CD4-positive, CD25-positive, alpha-beta regulatory T cell (primary cell): ENCODE measurements around the gene AMTN. TPM values are rescaled to one million over a fixed set of nuclear protein-coding genes. Genes with fewer than 3 reads are reported as not detected.
"Not testable (repeated sequence)": the region's sequence is repeated elsewhere in the genome, so short reads cannot be mapped to it uniquely, and the experiment has no call there.

Experiments used
- ATAC-seq, 2 donors: fragments of 150-1000 bp; cut with Tn5 transposase; one replicate each; pipeline ENCODE4 v1.10.0; 2021; ENCODE audit warnings: low read depth in 2 of 2, moderate number of reproducible peaks in 2 of 2, moderate library complexity in 1 of 2
- DNase-seq, 3 donors: peaks; one replicate each; pipeline versions ENCODE4 v3.0.0 to v3.0.0-alpha.2; 2012 to 2022; ENCODE audit warnings: mixed read lengths in 1 of 3
- H3K27ac ChIP-seq: one replicate; pipeline ENCODE4 v1.7.0; 2013; ENCODE audit warnings: mild to moderate bottlenecking, low read length; ENCODE audit not compliant: insufficient read depth, poor library complexity, severe bottlenecking
- H3K27me3 ChIP-seq: one replicate; pipeline ENCODE4 v1.7.0; 2013; ENCODE audit warnings: low read length; ENCODE audit not compliant: control insufficient read depth, insufficient read depth
- H3K36me3 ChIP-seq: one replicate; pipeline ENCODE4 v1.7.0; 2013; ENCODE audit warnings: mild to moderate bottlenecking, low read length, moderate library complexity; ENCODE audit not compliant: control insufficient read depth, insufficient read depth
- H3K4me1 ChIP-seq: 2 replicates; pipeline ENCODE4 v1.7.0; 2013; ENCODE audit warnings: mild to moderate bottlenecking, low read length; ENCODE audit not compliant: insufficient read depth, control insufficient read depth, poor library complexity, severe bottlenecking
- H3K4me3 ChIP-seq: one replicate; pipeline ENCODE4 v1.7.0; 2013; ENCODE audit warnings: low read depth, mild to moderate bottlenecking, low read length, moderate library complexity
- H3K9me3 ChIP-seq, 2 experiments: 1 replicate in 1 of 2; 2 replicates in 1 of 2; pipeline ENCODE4 v1.7.0; 2013; ENCODE audit warnings: low read length in 2 of 2, mild to moderate bottlenecking in 1 of 2, moderate library complexity in 1 of 2; ENCODE audit not compliant: control insufficient read depth in 2 of 2
- H3K27ac Mint-ChIP-seq, 3 donors: one replicate each; pipeline ENCODE4 v1.8.0; 2020 to 2022; ENCODE audit warnings: mild to moderate bottlenecking in 3 of 3, mixed read lengths in 3 of 3, moderate library complexity in 2 of 3
- H3K27me3 Mint-ChIP-seq: one replicate; pipeline ENCODE4 v1.8.0; 2022; ENCODE audit warnings: mild to moderate bottlenecking, mixed read lengths
- H3K36me3 Mint-ChIP-seq: one replicate; pipeline ENCODE4 v1.8.0; 2020; ENCODE audit warnings: mixed read lengths
- H3K4me1 Mint-ChIP-seq, 4 donors: one replicate each; pipeline ENCODE4 v1.8.0; 2020 to 2022; ENCODE audit warnings: mixed read lengths in 4 of 4, mild to moderate bottlenecking in 1 of 4
- H3K4me3 Mint-ChIP-seq, 4 donors: one replicate each; pipeline ENCODE4 v1.8.0; 2020 to 2022; ENCODE audit warnings: mild to moderate bottlenecking in 4 of 4, mixed read lengths in 4 of 4, moderate library complexity in 3 of 4
- H3K9me3 Mint-ChIP-seq, 7 donors: one replicate each; pipeline ENCODE4 v1.8.0; 2020 to 2022; ENCODE audit warnings: mixed read lengths in 7 of 7, mild to moderate bottlenecking in 3 of 7, moderate library complexity in 2 of 7
- polyA plus RNA-seq, 4 donors: library from polyadenylated mRNA; unstranded; fragments of 300-500 nt; fragmentation: Illumina TruSeq; gene quantifications; one replicate each; pipeline ENCODE4 v1.2.3, GENCODE V29; 2021
- total RNA-seq: library from RNA; stranded (reverse); gene quantifications from one replicate; pipeline ENCODE4 v1.2.3, GENCODE V29; 2022

Gene AMTN
- total RNA-seq (not detected), polyA plus RNA-seq (not detected)

DNA sequence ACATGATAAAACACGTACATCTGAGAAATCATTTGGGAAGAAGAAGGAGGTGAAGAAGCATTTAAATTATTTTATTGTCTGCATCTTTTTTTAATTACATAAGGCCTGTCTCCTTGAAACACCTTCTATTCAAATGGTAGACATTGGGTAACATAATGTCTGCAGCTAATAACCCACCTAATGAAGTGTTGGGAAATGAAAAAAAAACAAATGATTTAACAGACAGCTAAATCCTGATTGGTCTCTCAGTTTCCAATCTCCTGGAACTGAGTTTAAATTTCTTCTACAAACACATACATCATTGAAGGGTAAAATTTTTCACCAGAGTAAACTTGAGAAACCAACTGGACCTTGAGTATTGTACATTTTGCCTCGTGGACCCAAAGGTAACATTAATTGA lies at the start of gene AMTN:
Gene AMTN (plus strand): TSS at position 301 of the 400 bp plus-strand sequence. CDS start 209 bp downstream, outside the sequence.
- no peaks in the 10 kb centered on the region for H3K9me3 ChIP-seq
- DNase-seq = no peak
- H3K27me3 Mint-ChIP-seq = peaks cover 4% of the 10 kb centered on the region

GRCh38 chr4:70471897-70472296 lies 46.5 kb upstream of the AMTN start, which contains the start of gene MUC7:
Gene MUC7 (plus strand): TSS chr4:70472197. CDS start chr4:70474022, 1,825 bp downstream.
- Histone ChIP-seq H3K27me3 (no peaks in the 10 kb centered on the region), H3K36me3 (no peaks in the 10 kb centered on the region), H3K4me1 (no peaks in the 10 kb centered on the region), H3K27ac (no peak within 1 kb of the TSS), H3K9me3 (no peaks in the 10 kb centered on the region), H3K4me3 (no peak within 1 kb of the TSS)
- Mint-ChIP-seq H3K4me1 (no peaks in the 10 kb centered on the region), H3K4me3 (no peak within 1 kb of the TSS), H3K36me3 (no peaks in the 10 kb centered on the region), H3K27ac (no peak within 1 kb of the TSS), H3K27me3 (no peaks in the 10 kb centered on the region), H3K9me3 (peaks cover 0 to 15% (median 2%) of the 10 kb centered on the region in 7 donors)
- DNase-seq (no peak), ATAC-seq (no peak)

More for the DNA sequence above, at the start of gene AMTN:
- no peak for ATAC-seq
- no peak within 1 kb of the TSS for H3K4me3 Mint-ChIP-seq
- Histone ChIP-seq H3K36me3 (no peaks in the 10 kb centered on the region), H3K27me3 (no peaks in the 10 kb centered on the region), H3K27ac (no peak within 1 kb of the TSS), H3K4me3 (no peak within 1 kb of the TSS), H3K4me1 (no peaks in the 10 kb centered on the region)
- H3K36me3 Mint-ChIP-seq = no peaks in the 10 kb centered on the region
- H3K27ac Mint-ChIP-seq = no peak within 1 kb of the TSS
- peaks cover 0 to 2% (median 0%) of the 10 kb centered on the region in 7 donors for H3K9me3 Mint-ChIP-seq
- no peaks in the 10 kb centered on the region for H3K4me1 Mint-ChIP-seq

DNA sequence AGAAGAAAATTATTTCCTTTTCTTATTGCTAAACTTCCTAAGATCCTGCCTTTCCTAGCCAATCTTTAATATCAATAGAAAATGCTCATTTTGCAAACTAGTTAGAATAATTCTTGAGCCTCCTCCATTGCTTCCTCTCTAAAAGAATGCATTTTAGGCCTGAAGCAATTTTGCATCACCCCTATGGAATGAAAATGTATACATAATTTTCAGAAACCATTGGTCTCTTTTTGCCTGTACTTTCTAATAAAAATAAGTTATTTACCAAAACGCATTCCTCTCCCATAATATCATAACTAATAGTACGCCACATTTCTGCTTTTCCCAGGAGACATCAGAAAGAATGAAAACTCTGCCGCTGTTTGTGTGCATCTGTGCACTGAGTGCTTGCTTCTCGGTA lies 44.7 kb upstream of the AMTN start:
- no peaks in the 10 kb centered on the region for H3K27me3 Mint-ChIP-seq
- H3K9me3 ChIP-seq = no peaks in the 10 kb centered on the region
- no peak overlapping the region for H3K27ac Mint-ChIP-seq
- no peak overlapping the region for H3K4me3 Mint-ChIP-seq
- no peak overlapping the region for H3K27ac ChIP-seq
- no peaks in the 10 kb centered on the region for H3K27me3 ChIP-seq
- no peak overlapping the region for H3K4me3 ChIP-seq
- no peak for DNase-seq
- H3K4me1 Mint-ChIP-seq = no peaks in the 10 kb centered on the region
- H3K4me1 ChIP-seq = no peaks in the 10 kb centered on the region
- H3K9me3 Mint-ChIP-seq = peaks cover 0 to 8% (median 0%) of the 10 kb centered on the region in 7 donors
- no peaks in the 10 kb centered on the region for H3K36me3 Mint-ChIP-seq
- ATAC-seq = no peak
- H3K36me3 ChIP-seq = no peaks in the 10 kb centered on the region

GRCh38 chr4:70488748-70489147 lies 29.6 kb upstream of the AMTN start:
- H3K27ac ChIP-seq = no peak overlapping the region
- ATAC-seq (no peak), DNase-seq (no peak)
- no peaks in the 10 kb centered on the region for H3K9me3 ChIP-seq
- peaks cover 2% of the 10 kb centered on the region for H3K27me3 ChIP-seq
- Mint-ChIP-seq H3K4me3 (no peak overlapping the region), H3K9me3 (peaks cover 0 to 4% (median 0%) of the 10 kb centered on the region in 7 donors), H3K4me1 (no peaks in the 10 kb centered on the region), H3K27me3 (no peaks in the 10 kb centered on the region), H3K36me3 (no peaks in the 10 kb centered on the region), H3K27ac (no peak overlapping the region)
- no peaks in the 10 kb centered on the region for H3K36me3 ChIP-seq
- no peak overlapping the region for H3K4me3 ChIP-seq
- no peaks in the 10 kb centered on the region for H3K4me1 ChIP-seq

- ATAC-seq (no peak), DNase-seq (no peak)
- no peak overlapping the region for H3K27ac ChIP-seq
- Mint-ChIP-seq H3K36me3 (no peaks in the 10 kb centered on the region), H3K4me1 (no peaks in the 10 kb centered on the region), H3K4me3 (no peak overlapping the region), H3K9me3 (peaks cover 0 to 5% (median 0%) of the 10 kb centered on the region in 7 donors), H3K27me3 (no peaks in the 10 kb centered on the region), H3K27ac (no peak overlapping the region)
- H3K4me3 ChIP-seq = no peak overlapping the region
- no peaks in the 10 kb centered on the region for H3K27me3 ChIP-seq
- no peaks in the 10 kb centered on the region for H3K36me3 ChIP-seq
- H3K9me3 ChIP-seq = no peaks in the 10 kb centered on the region
- no peaks in the 10 kb centered on the region for H3K4me1 ChIP-seq
Measured at GRCh38 chr4:70496231-70496630, 22.1 kb upstream of the AMTN start.

- H3K27me3 Mint-ChIP-seq, ATAC-seq, H3K36me3 Mint-ChIP-seq, H3K9me3 ChIP-seq, H3K36me3 ChIP-seq, H3K27ac Mint-ChIP-seq, H3K4me1 Mint-ChIP-seq, H3K9me3 Mint-ChIP-seq, DNase-seq, H3K27ac ChIP-seq, H3K4me1 ChIP-seq, H3K4me3 ChIP-seq, H3K27me3 ChIP-seq, H3K4me3 Mint-ChIP-seq: not testable (repeated sequence)
Measured at GRCh38 chr4:70501838-70502237, 16.5 kb upstream of the AMTN start.

DNA sequence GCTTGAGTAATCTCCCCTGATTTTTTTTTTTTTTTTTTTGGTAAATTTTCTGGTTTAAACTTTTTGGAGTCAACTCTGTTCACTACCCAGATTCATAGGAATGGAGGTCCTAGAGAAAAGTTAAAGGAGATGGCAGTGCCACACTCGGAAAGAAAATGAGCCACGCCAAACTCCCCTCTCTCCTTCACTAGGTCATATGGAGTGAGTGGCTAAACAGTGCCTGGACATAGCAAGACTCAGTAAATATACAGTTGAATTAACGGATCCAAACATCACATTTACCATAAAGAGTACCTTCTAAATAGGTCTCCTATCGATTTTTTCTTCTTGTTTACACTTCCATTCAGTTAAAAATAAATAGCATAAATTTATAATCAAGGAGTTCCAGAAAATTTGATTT lies 13.6 kb upstream of the AMTN start:
- no peaks in the 10 kb centered on the region for H3K4me1 Mint-ChIP-seq
- DNase-seq (no peak), ATAC-seq (no peak)
- H3K4me3 ChIP-seq = no peak overlapping the region
- H3K4me1 ChIP-seq = no peaks in the 10 kb centered on the region
- no peaks in the 10 kb centered on the region for H3K36me3 ChIP-seq
- H3K9me3 Mint-ChIP-seq = no peaks in the 10 kb centered on the region
- no peaks in the 10 kb centered on the region for H3K27me3 Mint-ChIP-seq
- H3K4me3 Mint-ChIP-seq = no peak overlapping the region
- H3K27me3 ChIP-seq = no peaks in the 10 kb centered on the region
- H3K27ac Mint-ChIP-seq = no peak overlapping the region
- no peaks in the 10 kb centered on the region for H3K36me3 Mint-ChIP-seq
- H3K27ac ChIP-seq = no peak overlapping the region
- no peaks in the 10 kb centered on the region for H3K9me3 ChIP-seq

DNA sequence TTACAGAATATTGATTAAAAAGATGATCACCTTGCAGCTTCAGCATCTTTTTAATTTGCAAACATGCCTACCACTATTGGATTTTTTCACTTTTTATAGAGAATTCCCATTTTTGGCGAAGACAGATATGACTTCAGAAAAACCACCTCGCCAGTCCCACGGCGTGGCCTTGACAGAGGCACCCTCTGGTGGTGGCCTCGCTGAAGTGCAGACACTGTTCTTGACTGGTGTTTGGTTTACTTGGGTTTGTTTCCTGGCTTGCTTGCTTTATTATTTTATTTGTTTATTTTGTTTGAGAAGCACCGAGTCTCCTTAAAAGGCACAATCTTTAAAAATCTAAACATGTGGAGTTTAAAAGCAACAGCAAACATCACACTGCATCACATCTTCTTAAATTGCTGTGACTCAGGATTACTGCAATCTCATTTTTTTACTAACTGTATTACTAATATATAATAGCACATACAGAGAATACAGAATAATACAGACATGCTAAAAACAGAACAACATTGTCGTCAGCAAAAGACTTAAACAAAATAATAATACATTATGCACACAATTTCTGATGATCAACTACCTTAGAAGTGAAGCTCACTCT lies 13.1 kb upstream of the AMTN start:
- Histone ChIP-seq H3K27me3 (no peaks in the 10 kb centered on the region), H3K9me3 (no peaks in the 10 kb centered on the region), H3K36me3 (no peaks in the 10 kb centered on the region), H3K4me3 (no peak overlapping the region), H3K27ac (no peak overlapping the region), H3K4me1 (no peaks in the 10 kb centered on the region)
- Mint-ChIP-seq H3K4me3 (no peak overlapping the region), H3K27ac (no peak overlapping the region), H3K4me1 (no peaks in the 10 kb centered on the region), H3K36me3 (no peaks in the 10 kb centered on the region), H3K9me3 (no peaks in the 10 kb centered on the region), H3K27me3 (no peaks in the 10 kb centered on the region)
- DNase-seq (peak; percentile 11 to 36 (median 26)), ATAC-seq (peak; percentile 62 to 65)
